GM13976 (cell line): Measurements from ENCODE around the gene OR51S1.
"Not testable (repeated sequence)": the region's sequence is repeated elsewhere in the genome, so short reads cannot be mapped to it uniquely, and the experiment has no call there.

Experiments used
- DNase-seq: peaks from one replicate; pipeline ENCODE4 v3.0.0; 2012; ENCODE audit warnings: low spot score
- CTCF ChIP-seq: IDR thresholded peaks from 2 replicates; pipeline ENCODE4 v1.5.1; 2012; ENCODE audit warnings: borderline replicate concordance, mild to moderate bottlenecking; ENCODE audit not compliant: insufficient read depth; ENCODE audit errors: extremely low read depth, missing control alignments, control extremely low read depth
- in situ Hi-C: fragments of 300-500 bp; cut with MboI; formaldehyde crosslinking; loops from one replicate; pipeline ENCODE4 v1.12.0; 2022; ENCODE audit warnings: low sequenced_read_pairs, mixed read lengths, inconsistent platforms; ENCODE audit not compliant: unreplicated experiment

OR51S1 gene

GRCh38 chr11:4881860-4882500 lies 33.0 kb upstream of the OR51S1 start, which contains the start of gene OR51T1:
Gene OR51T1, plus strand, starts transcription at chr11:4881900. Its CDS starts 0 bp downstream, at chr11:4881900.
- no peak for DNase-seq
- in situ Hi-C loops: no loop called here
- no peak for TF ChIP-seq CTCF

DNA sequence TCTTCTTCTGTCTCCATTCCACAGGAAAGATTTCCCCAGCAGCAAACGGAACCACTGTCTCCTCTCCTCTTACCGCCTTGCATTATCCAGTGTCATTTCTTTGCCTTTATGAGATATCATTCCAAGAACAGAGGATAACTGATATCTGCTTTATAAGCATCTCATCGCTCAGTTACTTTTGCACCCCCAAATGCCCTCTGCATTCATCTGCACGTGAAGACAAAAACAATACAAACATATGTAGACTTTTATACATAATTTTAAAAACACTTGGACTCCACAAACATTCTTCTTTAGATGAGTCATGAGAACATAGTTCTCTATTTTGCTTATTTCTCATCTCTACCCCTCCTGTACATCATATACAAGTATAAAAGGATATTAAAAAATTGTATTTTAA lies 32.2 kb upstream of the OR51S1 start:
- in situ Hi-C loops: no loop called here
- DNase-seq: no peak
- no peak for TF ChIP-seq CTCF

DNA sequence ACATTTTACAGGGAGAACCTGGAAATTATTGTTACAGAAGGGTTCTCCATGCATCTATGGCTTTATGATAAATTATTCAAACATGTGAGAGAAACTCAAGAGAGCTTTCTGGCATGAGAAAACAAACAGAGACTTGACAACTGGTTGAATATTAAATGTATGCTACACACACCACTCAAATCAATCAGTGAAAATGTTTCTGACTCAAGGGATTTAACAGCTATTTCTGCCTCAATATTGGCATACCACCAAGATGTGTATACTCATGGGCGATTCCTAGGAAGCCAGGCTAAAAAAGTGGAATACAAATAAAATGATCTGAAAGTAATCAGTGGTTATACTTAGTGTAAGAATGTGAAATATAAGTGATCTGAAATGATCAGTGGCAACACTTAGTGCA lies 16.8 kb upstream of the OR51S1 start:
- in situ Hi-C loops: no loop called here
- no peak for DNase-seq

GRCh38 chr11:4863876-4864275 lies 14.9 kb upstream of the OR51S1 start:
- TF ChIP-seq CTCF: no peak
- no peak for DNase-seq
- in situ Hi-C loops: no loop called here

More for the DNA sequence above, 16.8 kb upstream of the OR51S1 start:
- TF ChIP-seq CTCF: no peak

GRCh38 chr11:4862447-4863236 lies 13.6 kb upstream of the OR51S1 start:
- DNase-seq: no peak
- no peak for TF ChIP-seq CTCF
- in situ Hi-C loops: no loop called here

GRCh38 chr11:4854286-4854685 lies 5.3 kb upstream of the OR51S1 start:
- DNase-seq, in situ Hi-C loops: not testable (repeated sequence)

GRCh38 chr11:4851033-4851432 lies 2.0 kb upstream of the OR51S1 start:
- DNase-seq: no peak
- in situ Hi-C loops: no loop called here
- no peak for TF ChIP-seq CTCF
